Panc1 (cell line): ENCODE results near the gene CSF3R. TPM values are rescaled to one million over a fixed set of nuclear protein-coding genes. Genes with fewer than 3 reads are reported as not detected.

Source experiments
- ATAC-seq: fragments of 200-7000 bp; cut with Tn5 transposase; 2 replicates; pipeline ENCODE4 v1.9.1; 2020; ENCODE audit warnings: mild to moderate bottlenecking, moderate library complexity
- BruUV-seq: library from RNA; stranded (reverse); fragments of 400-500 nt; replicated peaks from 2 replicates; lab custom pipeline; 2021; lab: Mats Ljungman, UMichigan
- CTCF ChIA-PET: fragments of 300-600 bp; sonication (Branson Sonifier 250); formaldehyde crosslinking; loops from one replicate; lab custom pipeline; 2022; ENCODE audit warnings: antibody characterized with exemption; lab: Charles Lee
- POLR2A ChIA-PET: fragments of 300-600 bp; sonication (Branson Sonifier 250); formaldehyde crosslinking; loops from one replicate; lab custom pipeline; 2022; ENCODE audit warnings: antibody characterized with exemption; lab: Charles Lee
- DNase-seq: peaks from one replicate; pipeline ENCODE4 v3.0.0-alpha.2; 2010; ENCODE audit warnings: low read depth, low spot score
- H3K27ac ChIP-seq: 2 replicates; pipeline ENCODE4 v1.5.1; 2011; ENCODE audit warnings: mild to moderate bottlenecking, low read length, inconsistent platforms
- H3K27me3 ChIP-seq: fragments of 200-500 bp; sonication (Bioruptor generic); 2 replicates; pipeline ENCODE4 v1.6.0; 2014; ENCODE audit warnings: low read length, inconsistent platforms; ENCODE audit not compliant: control insufficient read depth, insufficient read depth
- H3K36me3 ChIP-seq: fragments of 200-500 bp; sonication (Bioruptor generic); 2 replicates; pipeline ENCODE4 v1.5.1; 2014; ENCODE audit warnings: inconsistent platforms, mild to moderate bottlenecking, low read length, moderate library complexity; ENCODE audit not compliant: control insufficient read depth, insufficient read depth
- H3K4me1 ChIP-seq: 2 replicates; pipeline ENCODE4 v1.5.1; 2011; ENCODE audit warnings: inconsistent platforms, mild to moderate bottlenecking, low read length, moderate library complexity; ENCODE audit not compliant: control insufficient read depth, insufficient read depth
- H3K4me3 ChIP-seq, 2 experiments: 2 replicates each; pipeline ENCODE4 v1.5.1; 2011 to 2012; ENCODE audit warnings: low read depth in 2 of 2, low read length in 2 of 2, mild to moderate bottlenecking in 2 of 2, inconsistent platforms in 1 of 2, moderate library complexity in 1 of 2
- H3K9me3 ChIP-seq: fragments of 200-500 bp; sonication (Bioruptor generic); 2 replicates; pipeline ENCODE4 v1.5.1; 2014; ENCODE audit warnings: low read depth, mild to moderate bottlenecking, inconsistent platforms, low read length, moderate library complexity; ENCODE audit not compliant: control insufficient read depth, insufficient read depth
- POLR2AphosphoS5 ChIP-seq: IDR thresholded peaks from 2 replicates; pipeline ENCODE4 v1.6.1; 2012; ENCODE audit warnings: mild to moderate bottlenecking, low read depth, low read length, moderate library complexity
- REST ChIP-seq, 2 experiments: IDR thresholded peaks; 2 replicates each; pipeline ENCODE4 v1.6.1; 2011 to 2012; ENCODE audit warnings: low read depth in 2 of 2, control low read depth in 1 of 2, low read length in 1 of 2, mild to moderate bottlenecking in 1 of 2, moderate library complexity in 1 of 2; ENCODE audit not compliant: insufficient read depth in 1 of 2
- SIN3A ChIP-seq: IDR thresholded peaks from 2 replicates; pipeline ENCODE4 v1.6.1; 2012; ENCODE audit warnings: low read depth, mild to moderate bottlenecking, low read length, moderate library complexity, borderline replicate concordance; ENCODE audit not compliant: insufficient read depth
- TCF7L2 ChIP-seq: IDR thresholded peaks from 2 replicates; pipeline ENCODE4 v1.6.1; 2011; ENCODE audit warnings: mild to moderate bottlenecking, low read depth, low read length, inconsistent platforms
- in situ Hi-C: cut with HindIII; loops from 2 replicates; pipeline ENCODE4 v1.10.0; 2016; ENCODE audit warnings: low sequenced_read_pairs, low pct_unique_long_range_greater_than_20kb
- intact Hi-C: fragments of 100-400 bp; cut with micrococcal nuclease; formaldehyde crosslinking; loops from one replicate; pipeline ENCODE4 v1.10.0; 2022; ENCODE audit not compliant: unreplicated experiment
- total RNA-seq: library from RNA; stranded (reverse); gene quantifications from one replicate; pipeline ENCODE4 v1.2.1, GENCODE V29; 2021; ENCODE audit not compliant: unreplicated experiment
- TF ChIP-seq, protein P1 (sequence below): fragments of 450-650 bp; IDR thresholded peaks from 2 replicates; pipeline ENCODE4 v1.5.1; 2017; ENCODE audit warnings: mild to moderate bottlenecking

The CSF3R gene
- total RNA-seq, 1 experiment from 2014 or later = 0.31 TPM

DNA sequence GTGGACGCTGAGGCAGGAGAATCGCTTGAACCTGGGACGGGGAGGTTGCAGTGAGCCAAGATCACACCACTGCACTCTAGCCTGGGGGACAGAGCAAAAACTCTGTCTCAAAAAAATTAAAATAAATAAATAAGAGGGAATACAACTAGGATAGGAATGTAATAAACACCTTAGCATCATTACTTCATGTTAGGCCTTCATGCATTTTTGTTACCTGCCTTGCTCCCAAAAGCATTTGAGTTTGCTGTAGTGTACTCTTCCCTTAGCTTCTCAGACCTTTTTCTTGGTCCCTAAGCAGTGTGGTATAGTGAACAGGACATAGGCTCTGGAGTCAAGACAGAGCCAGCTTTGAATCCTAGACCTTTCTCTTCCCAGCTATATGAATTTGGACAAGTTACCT lies 29.7 kb downstream of the CSF3R start:
- intact Hi-C loops = no loop called here
- Histone ChIP-seq H3K27me3 (no peaks in the 10 kb centered on the region), H3K27ac (no peak overlapping the region), H3K4me1 (peaks cover 3% of the 10 kb centered on the region; the same call in 1 of the 2 replicates), H3K4me3 (no peak overlapping the region), H3K36me3 (peaks cover 9% of the 10 kb centered on the region), H3K9me3 (no peaks in the 10 kb centered on the region)
- no peak for ATAC-seq
- no peak for DNase-seq
- no TSS peak for BruUV-seq
- POLR2A ChIA-PET = no interaction called here
- CTCF ChIA-PET = no interaction called here
- in situ Hi-C loops = no loop called here
- TF ChIP-seq, protein P1, sequence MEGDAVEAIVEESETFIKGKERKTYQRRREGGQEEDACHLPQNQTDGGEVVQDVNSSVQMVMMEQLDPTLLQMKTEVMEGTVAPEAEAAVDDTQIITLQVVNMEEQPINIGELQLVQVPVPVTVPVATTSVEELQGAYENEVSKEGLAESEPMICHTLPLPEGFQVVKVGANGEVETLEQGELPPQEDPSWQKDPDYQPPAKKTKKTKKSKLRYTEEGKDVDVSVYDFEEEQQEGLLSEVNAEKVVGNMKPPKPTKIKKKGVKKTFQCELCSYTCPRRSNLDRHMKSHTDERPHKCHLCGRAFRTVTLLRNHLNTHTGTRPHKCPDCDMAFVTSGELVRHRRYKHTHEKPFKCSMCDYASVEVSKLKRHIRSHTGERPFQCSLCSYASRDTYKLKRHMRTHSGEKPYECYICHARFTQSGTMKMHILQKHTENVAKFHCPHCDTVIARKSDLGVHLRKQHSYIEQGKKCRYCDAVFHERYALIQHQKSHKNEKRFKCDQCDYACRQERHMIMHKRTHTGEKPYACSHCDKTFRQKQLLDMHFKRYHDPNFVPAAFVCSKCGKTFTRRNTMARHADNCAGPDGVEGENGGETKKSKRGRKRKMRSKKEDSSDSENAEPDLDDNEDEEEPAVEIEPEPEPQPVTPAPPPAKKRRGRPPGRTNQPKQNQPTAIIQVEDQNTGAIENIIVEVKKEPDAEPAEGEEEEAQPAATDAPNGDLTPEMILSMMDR = no peak
- TF ChIP-seq REST (IDR thresholded peaks at IDR 0.05; ENCODE audit: insufficient read depth in 1 of 2, low read depth in 2 of 2, low read length in 1 of 2) (no peak), SIN3A (no peak), POLR2AphosphoS5 (no peak), TCF7L2 (no peak)

GRCh38 chr1:36450919-36451305 lies 31.8 kb downstream of the CSF3R start:
- in situ Hi-C loops (no loop called here), intact Hi-C loops (no loop called here)
- H3K36me3 ChIP-seq = no peaks in the 10 kb centered on the region; the same call in 1 of the 2 replicates
- TSS peak; percentile 96 for BruUV-seq
- DNase-seq (no peak), ATAC-seq (no peak; the same call in 1 of the 2 replicates)
- no peaks in the 10 kb centered on the region for H3K27me3 ChIP-seq
- H3K27ac ChIP-seq = peak overlapping the region; percentile 90
- ChIA-PET CTCF (no interaction called here), POLR2A (interaction anchor here (0.6 to 0.7 kb wide), 3 partner anchors 52 to 1357 kb away, joined by 3 to 11 read pairs (median 9); partner anchors contain the start of genes C1orf122 and YRDC)
- TF ChIP-seq, protein P1 = no peak
- TF ChIP-seq REST (IDR thresholded peaks at IDR 0.05; ENCODE audit: insufficient read depth in 1 of 2, low read depth in 2 of 2, low read length in 1 of 2) = no peak
- no peak for TF ChIP-seq POLR2AphosphoS5
- TF ChIP-seq TCF7L2 = no peak; the same call in 1 of the 2 replicates
- TF ChIP-seq SIN3A = no peak
- H3K9me3 ChIP-seq = no peaks in the 10 kb centered on the region
- peak overlapping the region; percentile 61 to 77 for H3K4me3 ChIP-seq
- H3K4me1 ChIP-seq = peaks cover 3% of the 10 kb centered on the region; the same call in 1 of the 2 replicates
